H1 (cell line): ENCODE results near the gene DUSP3. TPM values are rescaled to one million over a fixed set of nuclear protein-coding genes. Genes with fewer than 3 reads are reported as not detected.

Experiments
- CTCF ChIA-PET: fragments of 300-600 bp; sonication (Branson Sonifier 250); formaldehyde crosslinking; loops from one replicate; lab custom pipeline; 2021; ENCODE audit not compliant: partially characterized antibody; lab: Charles Lee
- POLR2A ChIA-PET: fragments of 300-600 bp; sonication (Branson Sonifier 250); formaldehyde crosslinking; loops from one replicate; lab custom pipeline; 2021; ENCODE audit warnings: inconsistent platforms; ENCODE audit not compliant: partially characterized antibody; lab: Charles Lee
- DNase-seq, 2 experiments: peaks; one replicate each; pipeline versions ENCODE4 v3.0.0 to v3.0.0-alpha.2; 2010 to 2022; ENCODE audit warnings: low spot score in 2 of 2, low read depth in 1 of 2, mixed read lengths in 1 of 2
- FAIRE-seq: peaks from 2 replicates; lab custom pipeline; 2011; peaks lifted over from hg19 to GRCh38; lab: Jason Lieb, UNC
- H2AFZ ChIP-seq: 2 replicates; pipeline ENCODE4 v1.8.1; 2012; ENCODE audit warnings: low read length, inconsistent platforms
- H2AK5ac ChIP-seq: 2 replicates; pipeline ENCODE4 v1.6.1; 2013; ENCODE audit warnings: low read depth, low read length
- H2BK120ac ChIP-seq: replicated peaks from 2 replicates; pipeline ENCODE3; 2013; ENCODE audit warnings: low read depth, low read length, inconsistent platforms
- H2BK12ac ChIP-seq: 2 replicates; pipeline ENCODE4 v1.6.1; 2013; ENCODE audit warnings: low read depth, low read length
- H2BK15ac ChIP-seq: 2 replicates; pipeline ENCODE4 v1.6.1; 2013; ENCODE audit warnings: low read length
- H2BK20ac ChIP-seq: 2 replicates; pipeline ENCODE4 v1.6.1; 2013; ENCODE audit warnings: low read length
- H2BK5ac ChIP-seq: 2 replicates; pipeline ENCODE4 v1.6.1; 2013; ENCODE audit warnings: low read depth, low read length
- H3K14ac ChIP-seq: 2 replicates; pipeline ENCODE4 v1.6.1; 2013; ENCODE audit warnings: inconsistent platforms; ENCODE audit not compliant: insufficient read length
- H3K18ac ChIP-seq: 2 replicates; pipeline ENCODE4 v1.6.1; 2013; ENCODE audit warnings: low read length; ENCODE audit errors: extremely low read depth
- H3K23ac ChIP-seq: 2 replicates; pipeline ENCODE4 v1.6.1; 2013; ENCODE audit warnings: inconsistent platforms; ENCODE audit not compliant: insufficient read length
- H3K23me2 ChIP-seq: 2 replicates; pipeline ENCODE4 v1.6.1; 2013; ENCODE audit warnings: low read depth, low read length
- H3K27ac ChIP-seq: 2 replicates; pipeline ENCODE4 v1.6.1; 2011; ENCODE audit warnings: low read depth, low read length, inconsistent platforms
- H3K27me3 ChIP-seq, 4 experiments: replicated peaks in 1 of 4; 1 replicate in 1 of 4; 2 replicates in 3 of 4; pipeline versions ENCODE4 v1.6.1 to v1.8.1; 2011 to 2013; ENCODE audit warnings: low read length in 3 of 4, mild to moderate bottlenecking in 3 of 4, inconsistent platforms in 2 of 4, mixed read lengths in 2 of 4, moderate library complexity in 1 of 4; ENCODE audit not compliant: control insufficient read depth in 3 of 4, insufficient read depth in 3 of 4; ENCODE audit errors: extremely low read depth in 1 of 4
- H3K36me3 ChIP-seq, 4 experiments: 2 replicates each; pipeline versions ENCODE4 v1.6.1 to v1.8.1; 2011 to 2013; ENCODE audit warnings: mild to moderate bottlenecking in 4 of 4, low read length in 3 of 4, moderate library complexity in 2 of 4, control low read depth in 1 of 4, inconsistent platforms in 1 of 4; ENCODE audit not compliant: insufficient read depth in 4 of 4, control insufficient read depth in 2 of 4
- H3K4ac ChIP-seq: replicated peaks from 2 replicates; pipeline ENCODE3; 2013; ENCODE audit warnings: low read length, low read depth, mixed read lengths, inconsistent platforms; ENCODE audit not compliant: insufficient read length
- H3K4me1 ChIP-seq, 4 experiments: replicated peaks in 1 of 4; 1 replicate in 1 of 4; 2 replicates in 3 of 4; pipeline versions ENCODE4 v1.6.1 to v1.8.1; 2011 to 2013; ENCODE audit warnings: low read length in 3 of 4, inconsistent platforms in 2 of 4, mixed read lengths in 1 of 4; ENCODE audit not compliant: insufficient read depth in 4 of 4, control insufficient read depth in 3 of 4
- H3K4me2 ChIP-seq, 2 experiments: 2 replicates each; pipeline versions ENCODE4 v1.6.1 to v1.8.1; 2011 to 2013; ENCODE audit warnings: low read depth in 2 of 2, low read length in 2 of 2, control low read depth in 1 of 2, inconsistent platforms in 1 of 2, mild to moderate bottlenecking in 1 of 2; ENCODE audit not compliant: insufficient read depth in 1 of 2
- H3K4me3 ChIP-seq, 4 experiments: fragments of 200-600, 300-600 bp in 1 of 4; sonication (generic), shearing (Covaris generic), sonication (Bioruptor Twin) in 1 of 4; 2 replicates each; pipeline versions ENCODE4 v1.5.1 to v1.8.1; 2011 to 2016; ENCODE audit warnings: low read length in 4 of 4, low read depth in 3 of 4, control low read depth in 2 of 4, inconsistent platforms in 2 of 4, mild to moderate bottlenecking in 2 of 4, mixed read lengths in 1 of 4, moderate library complexity in 1 of 4; ENCODE audit not compliant: insufficient read depth in 2 of 4; ENCODE audit errors: extremely low read depth in 1 of 4
- H3K56ac ChIP-seq: replicated peaks from 2 replicates; pipeline ENCODE3; 2013; ENCODE audit warnings: low read depth, mild to moderate bottlenecking, mixed read lengths, low read length, inconsistent platforms; ENCODE audit not compliant: insufficient read length
- H3K79me1 ChIP-seq: 2 replicates; pipeline ENCODE4 v1.6.1; 2013; ENCODE audit warnings: low read depth, low read length, control low read depth
- H3K79me2 ChIP-seq, 2 experiments: 2 replicates each; pipeline versions ENCODE4 v1.6.1 to v1.8.1; 2012 to 2013; ENCODE audit warnings: low read length in 2 of 2, mild to moderate bottlenecking in 2 of 2, inconsistent platforms in 1 of 2; ENCODE audit not compliant: insufficient read depth in 2 of 2, control insufficient read depth in 1 of 2
- H3K9ac ChIP-seq, 4 experiments: replicated peaks in 1 of 4; 1 replicate in 1 of 4; 2 replicates in 3 of 4; pipeline versions ENCODE4 v1.6.1 to v1.8.1; 2011 to 2013; ENCODE audit warnings: low read depth in 3 of 4, low read length in 3 of 4, control low read depth in 2 of 4, mild to moderate bottlenecking in 2 of 4, moderate library complexity in 2 of 4, inconsistent platforms in 1 of 4; ENCODE audit errors: extremely low read depth in 1 of 4
- H3K9me3 ChIP-seq, 2 experiments: 2 replicates each; pipeline versions ENCODE4 v1.6.1 to v1.8.1; 2012 to 2013; ENCODE audit warnings: mild to moderate bottlenecking in 2 of 2, moderate library complexity in 2 of 2, control low read depth in 1 of 2, inconsistent platforms in 1 of 2, low read depth in 1 of 2, low read length in 1 of 2, mixed read lengths in 1 of 2; ENCODE audit not compliant: insufficient read depth in 2 of 2
- H4K20me1 ChIP-seq, 2 experiments: replicated peaks in 1 of 2; 2 replicates each; pipeline versions ENCODE3 to v1.8.1; 2011 to 2013; ENCODE audit warnings: inconsistent platforms in 2 of 2, low read length in 2 of 2, mild to moderate bottlenecking in 1 of 2; ENCODE audit not compliant: insufficient read depth in 2 of 2, control insufficient read depth in 1 of 2
- H4K5ac ChIP-seq: 2 replicates; pipeline ENCODE4 v1.6.1; 2013; ENCODE audit warnings: low read length, low read depth, mixed read lengths, inconsistent platforms; ENCODE audit not compliant: insufficient read length
- H4K8ac ChIP-seq: 2 replicates; pipeline ENCODE4 v1.8.0; 2013; ENCODE audit warnings: mild to moderate bottlenecking, moderate library complexity, low read length, inconsistent platforms; ENCODE audit not compliant: insufficient read depth; ENCODE audit errors: extremely low read depth
- H4K91ac ChIP-seq: replicated peaks from 2 replicates; pipeline ENCODE3; 2013; ENCODE audit warnings: low read length, mixed read lengths, inconsistent platforms; ENCODE audit not compliant: insufficient read length
- CEBPB ChIP-seq: IDR thresholded peaks from 2 replicates; pipeline ENCODE4 v1.6.1; 2012; ENCODE audit warnings: low read depth, low read length
- TAF7 ChIP-seq: optimal IDR thresholded peaks from 2 replicates; pipeline ENCODE3; 2011; ENCODE audit warnings: low read depth, mild to moderate bottlenecking, inconsistent platforms, low read length, moderate library complexity, borderline replicate concordance
- TBP ChIP-seq: IDR thresholded peaks from 2 replicates; pipeline ENCODE4 v1.6.1; 2011; ENCODE audit warnings: low read depth, low read length, improper control_type of control experiment
- TEAD4 ChIP-seq: IDR thresholded peaks from 2 replicates; pipeline ENCODE4 v1.6.1; 2012; ENCODE audit warnings: low read depth, low read length, inconsistent platforms, mixed read lengths
- YY1 ChIP-seq: IDR thresholded peaks from 2 replicates; pipeline ENCODE4 v1.6.1; 2011; ENCODE audit warnings: low read depth, mild to moderate bottlenecking, low read length
- WGBS, 2 experiments: shearing (Covaris generic) in 1 of 2; methylation state at CpG; one replicate each; pipeline versions ENCODE4 v1.1.6 to v1.1.7; 2013 to 2015; ENCODE audit warnings: low lambda C conversion rate in 2 of 2, mixed read lengths in 2 of 2, inconsistent platforms in 1 of 2, low coverage in 1 of 2, missing lambda C conversion rate in 1 of 2; ENCODE audit not compliant: insufficient replicate concordance in 2 of 2, insufficient coverage in 1 of 2, insufficient read length in 1 of 2; ENCODE audit errors: extremely low coverage in 1 of 2, missing lambda C conversion rate in 1 of 2; 5-methylcytosine and 5-hydroxymethylcytosine counted together
- polyA plus RNA-seq, 7 experiments: library from polyadenylated mRNA; depleted of rRNA in 3 of 7; stranded (reverse) in 5 of 7; unstranded in 2 of 7; fragments of >200 nt in 5 of 7; fragments of 200-250 nt in 2 of 7; gene quantifications; 1 replicate in 5 of 7; 2 replicates in 1 of 7; 4 replicates in 1 of 7; pipeline versions ENCODE4 v1.2.1 to v1.2.3, GENCODE V29; 2011 to 2013; ENCODE audit warnings: missing spikeins in 2 of 7, mixed read lengths in 2 of 7
- total RNA-seq: library from RNA; stranded (reverse); fragmentation: NEBNext Ultra II Directional; extraction: Animal tissue kit (Norgen Biotek cat#: 25700); gene quantifications from 2 replicates; pipeline ENCODE4 v1.2.1, GENCODE V29; 2021

DUSP3 gene
- total and polyA plus RNA-seq, 2 of the 8 experiments (the other 6 are each of a cell fraction or from before 2014, with no cell fraction given): 15.1 to 21.2 TPM

DNA sequence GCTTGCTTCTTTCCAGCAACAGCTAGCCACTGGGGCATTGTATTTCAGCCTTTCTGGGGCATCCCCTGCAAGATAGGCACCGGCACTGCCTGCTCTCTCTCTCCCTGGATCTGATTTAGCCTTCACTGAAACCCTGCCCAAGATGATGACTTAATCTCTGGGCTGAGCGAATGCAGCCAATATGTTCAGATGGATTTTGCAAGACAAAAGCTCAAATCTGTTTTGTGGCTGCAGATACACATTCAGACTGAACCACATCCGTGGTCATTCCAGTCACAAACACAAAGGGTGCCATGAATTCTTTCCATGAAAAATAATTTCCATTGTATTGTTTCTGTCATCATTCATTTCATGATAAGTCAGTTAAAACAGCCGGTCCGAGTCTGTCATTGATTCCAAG, 44.4 kb downstream of the DUSP3 start:
- Histone ChIP-seq H3K9me3 (peaks cover 14 to 22% of the 10 kb centered on the region in 2 experiments; a peak in 3 of 4 replicates), H4K20me1 (no peaks in the 10 kb centered on the region), H3K18ac (no peak overlapping the region), H4K5ac (no peak overlapping the region), H3K4me1 (peaks cover 0 to 8% (median 2%) of the 10 kb centered on the region in 4 experiments; a peak in 3 of 7 replicates), H3K27ac (no peak overlapping the region), H3K79me2 (no peaks in the 10 kb centered on the region), H3K56ac (no peak overlapping the region), H4K8ac (no peak overlapping the region), H2BK5ac (no peak overlapping the region), H3K4ac (no peak overlapping the region), H2BK20ac (no peak overlapping the region), H3K23ac (no peak overlapping the region), H4K91ac (no peak overlapping the region), H2AFZ (no peak overlapping the region), H2BK15ac (no peak overlapping the region), H3K79me1 (no peaks in the 10 kb centered on the region; the same call in 1 of the 2 replicates), H3K4me3 (no peak overlapping the region), H3K14ac (no peak overlapping the region), H2BK12ac (0 out of 2 replicates have a peak overlapping the region, but pooled peaks have one; percentile 13), H3K4me2 (no peak overlapping the region), H3K36me3 (no peaks in the 10 kb centered on the region), H3K9ac (no peak overlapping the region), H3K27me3 (no peaks in the 10 kb centered on the region), H2AK5ac (no peak overlapping the region), H3K23me2 (no peaks in the 10 kb centered on the region), H2BK120ac (no peak overlapping the region)
- 94% methylated on average over 5 of the region's 5 CpGs; no CpG with 5 or more reads in 1 of the 2 experiments for WGBS, 2 experiments
- ChIA-PET CTCF (interaction anchor here (1.2 to 1.6 kb wide), 5 partner anchors 21 to 40 kb away, joined by 3 to 5 read pairs (median 4); partner anchors contain the start of gene SOST), POLR2A (interaction anchor here (1.0 to 1.2 kb wide), 2 partner anchors 10 kb away, joined by 3 to 4 read pairs; no protein-coding TSS in a partner anchor)
- TF ChIP-seq TEAD4: no peak
- TF ChIP-seq CEBPB: no peak
- no peak for TF ChIP-seq TAF7
- no peak for TF ChIP-seq TBP
- TF ChIP-seq YY1: no peak
- DNase-seq: no peak
- FAIRE-seq: no peak
